Endothelial cell of hepatic sinusoid (primary cell): ENCODE data around the gene DNAJB8.

Experiments used
- in situ Hi-C: cut with HindIII; loops from 2 replicates; pipeline ENCODE4 v1.10.0; 2017; ENCODE audit warnings: low sequenced_read_pairs

DNAJB8 gene

GRCh38 chr3:128466840-128467541 is at the start of gene DNAJB8:
DNAJB8 (minus strand) TSS chr3:128466890; CDS start chr3:128463245, 3,645 bp downstream.
- in situ Hi-C loops, result no loop called here

- in situ Hi-C loops, result no loop called here
These were observed 49.3 kb upstream of the DNAJB8 start for GRCh38 chr3:128515967-128516366.

GRCh38 chr3:128508852-128509251 is 42.2 kb upstream of the DNAJB8 start:
- in situ Hi-C loops, result loop anchor here (5.0 kb wide), 2 partner anchors 68 to 92 kb away; no protein-coding TSS in a partner anchor

GRCh38 chr3:128506754-128507153 is 40.1 kb upstream of the DNAJB8 start:
- in situ Hi-C loops, result loop anchor here (5.0 kb wide), 2 partner anchors 71 to 89 kb away; no protein-coding TSS in a partner anchor

GRCh38 chr3:128505771-128506170 is 39.1 kb upstream of the DNAJB8 start:
- in situ Hi-C loops, result loop anchor here (5.0 kb wide), 2 partner anchors 72 to 88 kb away; no protein-coding TSS in a partner anchor

- in situ Hi-C loops, result loop anchor here (5.0 kb wide), 2 partner anchors 72 to 88 kb away; no protein-coding TSS in a partner anchor
These were observed 38.5 kb upstream of the DNAJB8 start for GRCh38 chr3:128504963-128505730.

- in situ Hi-C loops, result no loop called here
These were observed 37.8 kb upstream of the DNAJB8 start for GRCh38 chr3:128504533-128504915.

- in situ Hi-C loops, result no loop called here
These were observed 37.3 kb upstream of the DNAJB8 start for GRCh38 chr3:128503751-128504532.

- in situ Hi-C loops, result no loop called here
These were observed 36.5 kb upstream of the DNAJB8 start for GRCh38 chr3:128503164-128503651.

- in situ Hi-C loops, result no loop called here
These were observed 36.0 kb upstream of the DNAJB8 start for GRCh38 chr3:128502712-128503111.

GRCh38 chr3:128501431-128501830 is 34.7 kb upstream of the DNAJB8 start:
- in situ Hi-C loops, result no loop called here

- in situ Hi-C loops, result no loop called here
These were observed 33.9 kb upstream of the DNAJB8 start for GRCh38 chr3:128500556-128500955.

GRCh38 chr3:128499724-128500275 is 33.1 kb upstream of the DNAJB8 start:
- in situ Hi-C loops, result loop anchor here (10.0 kb wide), 1 partner anchor 105 kb away; no protein-coding TSS in a partner anchor

- in situ Hi-C loops, result loop anchor here (10.0 kb wide), 1 partner anchor 106 kb away; no protein-coding TSS in a partner anchor
These were observed 32.3 kb upstream of the DNAJB8 start for GRCh38 chr3:128498901-128499530.

GRCh38 chr3:128498127-128498626 is 31.5 kb upstream of the DNAJB8 start:
- in situ Hi-C loops, result loop anchor here (10.0 kb wide), 1 partner anchor 107 kb away; no protein-coding TSS in a partner anchor

- in situ Hi-C loops, result loop anchor here (10.0 kb wide), 1 partner anchor 107 kb away; no protein-coding TSS in a partner anchor
These were observed 30.8 kb upstream of the DNAJB8 start for GRCh38 chr3:128497305-128498126.

- in situ Hi-C loops, result loop anchor here (10.0 kb wide), 1 partner anchor 108 kb away; no protein-coding TSS in a partner anchor
These were observed 30.1 kb upstream of the DNAJB8 start for GRCh38 chr3:128496602-128497304.

GRCh38 chr3:128496019-128496601 is 29.4 kb upstream of the DNAJB8 start:
- in situ Hi-C loops, result loop anchor here (10.0 kb wide), 1 partner anchor 109 kb away; no protein-coding TSS in a partner anchor
